ENCODE data around the gene GRIN3A. TPM values are rescaled to one million over a fixed set of nuclear protein-coding genes. Genes with fewer than 3 reads are reported as not detected.

Gene GRIN3A
- total and polyA plus RNA-seq, 9 of the 15 experiments (the other 6 are each of a cell fraction or from before 2014, with no cell fraction given) = 0.01 to 0.03 TPM; not detected in 7

- Histone ChIP-seq H3K9me3 (replicated peaks; ENCODE audit: control insufficient read depth, insufficient read depth, low read depth, low read length) (no peaks in the 10 kb centered on the region), H3K9me1 (ENCODE audit: control insufficient read depth, insufficient read depth, low read length) (no peaks in the 10 kb centered on the region), H2AFZ (ENCODE audit: low read depth, low read length) (no peak overlapping the region), H3K36me3 (ENCODE audit: control insufficient read depth, insufficient read depth, low read length) (no peaks in the 10 kb centered on the region), H3K27ac (ENCODE audit: extremely low read depth, low read depth, low read length) (no peak overlapping the region), H3K4me1 (replicated peaks in 1 of 2; ENCODE audit: control insufficient read depth in 2 of 2, insufficient read depth in 2 of 2, low read length in 2 of 2) (no peaks in the 10 kb centered on the region), H3K79me2 (ENCODE audit: control insufficient read depth, insufficient read depth, low read length) (no peaks in the 10 kb centered on the region), H3K4me2 (ENCODE audit: insufficient read depth, low read length) (no peak overlapping the region), H4K20me1 (replicated peaks; ENCODE audit: control insufficient read depth, insufficient read depth, low read length) (no peaks in the 10 kb centered on the region), H3K27me3 (ENCODE audit: control insufficient read depth in 2 of 2, insufficient read depth in 2 of 2, low read length in 2 of 2) (no peaks in the 10 kb centered on the region), H3K4me3 (no peak overlapping the region), H3K9ac (ENCODE audit: insufficient read depth in 1 of 2, low read depth in 2 of 2, low read length in 2 of 2) (no peak overlapping the region)
- TF ChIP-seq TGIF2 (CRISPR knock-in tag; IDR thresholded peaks at IDR 0.05) = no peak
- no peak for TF ChIP-seq KDM2B (CRISPR knock-in tag; IDR thresholded peaks at IDR 0.05)
- no peak for TF ChIP-seq ZNF175 (CRISPR knock-in tag; IDR thresholded peaks at IDR 0.05; ENCODE audit: low read depth)
- TF ChIP-seq HOMEZ (CRISPR knock-in tag; IDR thresholded peaks at IDR 0.05) = no peak
- no peak for TF ChIP-seq ELF1 (tag; IDR thresholded peaks at IDR 0.05)
- TF ChIP-seq HMGXB4 (CRISPR knock-in tag; IDR thresholded peaks at IDR 0.05) = no peak
- TF ChIP-seq CHD4 (IDR thresholded peaks at IDR 0.05; ENCODE audit: insufficient read depth, insufficient replicate concordance, low read depth, low read length, poor library complexity, severe bottlenecking) = no peak
- TF ChIP-seq NEUROD1 (IDR thresholded peaks at IDR 0.05; ENCODE audit: borderline replicate concordance, low read depth, low read length, partially characterized antibody) = no peak
- TF ChIP-seq RBM17 (IDR thresholded peaks at IDR 0.05; ENCODE audit: borderline replicate concordance, low read depth, low read length) = no peak
- TF ChIP-seq ZNF197 (CRISPR knock-in tag; IDR thresholded peaks at IDR 0.05; ENCODE audit: low read depth) = no peak
- TF ChIP-seq THRA (IDR thresholded peaks at IDR 0.05) = no peak
- TF ChIP-seq HNRNPH1 (optimal IDR thresholded peaks at IDR 0.05; ENCODE audit: low read depth, low read length) = no peak
- TF ChIP-seq ELK3 (CRISPR knock-in tag; IDR thresholded peaks at IDR 0.05) = no peak
- no peak for TF ChIP-seq E2F3 (CRISPR knock-in tag; IDR thresholded peaks at IDR 0.05)
- ChIA-PET CTCF (ENCODE audit: low intra/inter-chr PET ratio) (no interaction called here), POLR2A (no interaction called here)
- DNase-seq (ENCODE audit: extremely low read depth in 1 of 4, low spot score in 3 of 4) = no peak
- 0% methylated on average over 2 of the region's 2 CpGs for WGBS (ENCODE audit: insufficient coverage, low coverage, missing lambda C conversion rate)
- BruUV-seq (replicated peaks) = no TSS peak
- in situ Hi-C loops (cut with MboI) (no loop called here), intact Hi-C loops (cut with micrococcal nuclease) (no loop called here)
- no peak for FAIRE-seq
- ATAC-seq = no peak
Observed at GRCh38 chr9:101684665-101685064, 53.8 kb downstream of the GRIN3A start.
